HG02840 (cell line): ENCODE data around the gene AGAP1.

Source experiments
- ATAC-seq: cut with Tn5 transposase; IDR thresholded peaks from one replicate; pipeline ENCODE4 v1.9.1; 2021; ENCODE audit warnings: mild to moderate bottlenecking, moderate library complexity, moderate number of reproducible peaks; ENCODE audit not compliant: unreplicated experiment, low FRiP score

Gene AGAP1

GRCh38 chr2:235849489-235849888 lies 355.6 kb downstream of the AGAP1 start:
- ATAC-seq: no peak

GRCh38 chr2:235850289-235850688 lies 356.4 kb downstream of the AGAP1 start:
- ATAC-seq: no peak

- ATAC-seq: no peak
Observed at GRCh38 chr2:235850771-235851551, 357.1 kb downstream of the AGAP1 start.

GRCh38 chr2:235851828-235852525 lies 358.1 kb downstream of the AGAP1 start:
- no peak for ATAC-seq

- ATAC-seq: no peak
Observed at GRCh38 chr2:235852526-235852920, 358.7 kb downstream of the AGAP1 start.

GRCh38 chr2:235854276-235854675 lies 360.4 kb downstream of the AGAP1 start:
- no peak for ATAC-seq

- ATAC-seq: no peak
Observed at GRCh38 chr2:235855011-235855410, 361.2 kb downstream of the AGAP1 start.

GRCh38 chr2:235856151-235856854 lies 362.5 kb downstream of the AGAP1 start:
- ATAC-seq: no peak

- ATAC-seq: no peak
Observed at GRCh38 chr2:235857598-235857997, 363.8 kb downstream of the AGAP1 start.

GRCh38 chr2:235858881-235859280 lies 365.0 kb downstream of the AGAP1 start:
- ATAC-seq: no peak

- ATAC-seq: no peak
Observed at GRCh38 chr2:235859651-235860050, 365.8 kb downstream of the AGAP1 start.

- ATAC-seq: no peak
Observed at GRCh38 chr2:235860111-235860510, 366.3 kb downstream of the AGAP1 start.

- ATAC-seq: no peak
Observed at GRCh38 chr2:235860871-235861270, 367.0 kb downstream of the AGAP1 start.

- no peak for ATAC-seq
Observed at GRCh38 chr2:235861383-235861782, 367.5 kb downstream of the AGAP1 start.

GRCh38 chr2:235863414-235863813 lies 369.6 kb downstream of the AGAP1 start:
- no peak for ATAC-seq

- ATAC-seq: no peak
Observed at GRCh38 chr2:235864302-235864701, 370.5 kb downstream of the AGAP1 start.

- ATAC-seq: no peak
Observed at GRCh38 chr2:235864733-235865515, 371.1 kb downstream of the AGAP1 start.

GRCh38 chr2:235866373-235866772 lies 372.5 kb downstream of the AGAP1 start:
- ATAC-seq: no peak

- no peak for ATAC-seq
Observed at GRCh38 chr2:235868224-235868623, 374.4 kb downstream of the AGAP1 start.

GRCh38 chr2:235868645-235869044 lies 374.8 kb downstream of the AGAP1 start:
- ATAC-seq: no peak

- ATAC-seq: no peak
Observed at GRCh38 chr2:235870515-235870914, 376.7 kb downstream of the AGAP1 start.
